GM19463 (cell line): ENCODE results near the gene ROM1.
"Not testable (repeated sequence)": the region's sequence is repeated elsewhere in the genome, so short reads cannot be mapped to it uniquely, and the experiment has no call there.

ENCODE experiments used
- ATAC-seq: cut with Tn5 transposase; IDR thresholded peaks from one replicate; pipeline ENCODE4 v1.9.1; 2021; ENCODE audit warnings: mild to moderate bottlenecking, moderate library complexity; ENCODE audit not compliant: unreplicated experiment

ROM1 gene

DNA sequence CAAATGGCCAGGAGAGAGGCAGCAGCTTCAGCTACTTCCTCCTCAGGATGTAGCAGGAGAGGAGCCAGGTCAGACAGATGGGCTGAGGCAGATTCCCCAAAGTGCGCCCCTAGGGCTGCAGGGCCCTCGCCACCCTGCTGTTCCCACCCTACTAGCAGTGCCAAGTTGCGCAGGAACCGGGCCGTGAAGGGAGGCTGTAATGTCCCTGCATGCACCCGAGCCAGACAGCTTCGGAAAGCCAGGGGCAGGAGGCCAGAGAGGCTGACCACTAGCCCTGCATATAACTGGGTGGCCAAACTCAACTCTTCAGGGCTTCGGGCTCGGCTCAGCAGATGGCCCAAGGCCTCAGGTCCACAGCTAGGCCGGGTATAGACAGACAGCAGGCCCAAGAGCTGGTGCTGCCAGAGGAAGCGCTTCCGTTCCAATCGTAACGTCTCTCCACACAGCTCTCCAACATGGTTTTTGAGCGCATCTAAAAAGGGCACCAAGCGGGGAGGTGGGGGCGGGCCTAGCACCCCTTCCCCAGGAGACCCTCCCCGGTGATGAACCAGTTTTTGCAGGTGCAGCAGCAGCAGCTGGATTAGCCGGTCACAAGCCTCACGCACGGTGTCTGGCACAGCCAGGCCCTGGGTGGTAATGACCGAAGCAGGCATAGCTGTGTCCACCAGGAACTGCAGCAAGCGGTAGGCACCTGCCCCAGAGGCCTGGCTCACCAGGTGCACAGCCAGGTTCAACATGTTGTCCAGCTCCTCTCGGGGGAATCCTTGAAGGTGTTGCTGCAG, 35.3 kb downstream of the ROM1 start:
- no peak for ATAC-seq

DNA sequence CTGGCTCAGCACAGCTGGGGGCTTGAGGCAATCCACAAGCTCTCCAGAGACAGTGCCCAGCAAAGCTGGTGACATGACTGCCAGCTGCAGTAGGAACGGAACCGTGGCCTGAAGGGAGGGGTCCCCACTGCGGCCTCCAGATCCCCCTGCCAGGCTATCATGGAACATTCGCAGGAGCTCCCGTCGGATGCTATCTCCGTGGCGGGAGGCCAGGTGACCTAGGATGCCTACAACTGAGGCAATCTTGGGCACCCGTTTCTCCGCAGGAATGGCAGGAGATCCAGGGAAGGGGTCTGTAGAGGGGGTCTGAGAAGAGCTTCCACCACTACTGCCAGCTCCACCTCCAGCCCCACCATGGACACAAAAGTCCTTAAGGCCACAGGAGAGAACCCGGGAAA, 35.9 kb downstream of the ROM1 start:
- no peak for ATAC-seq

DNA sequence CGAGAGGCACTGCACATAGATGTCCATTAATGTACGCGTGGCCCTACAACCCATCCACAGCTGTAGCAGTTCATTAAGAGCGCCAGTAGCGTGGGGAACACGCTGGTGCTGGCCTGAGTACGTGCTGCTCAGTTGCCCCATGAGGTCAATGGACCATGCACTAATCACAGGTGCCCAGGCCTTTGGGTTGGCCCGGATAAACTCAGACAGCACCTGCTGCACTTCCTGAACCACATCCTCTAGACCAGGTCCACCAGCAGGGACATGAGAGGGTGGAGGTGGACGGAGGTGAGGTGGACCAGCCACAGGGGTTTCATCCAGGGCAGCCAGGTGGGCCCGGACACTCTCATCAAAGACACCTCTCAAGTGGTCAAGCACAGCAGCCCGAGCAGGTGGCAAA, 36.4 kb downstream of the ROM1 start:
- no peak for ATAC-seq

DNA sequence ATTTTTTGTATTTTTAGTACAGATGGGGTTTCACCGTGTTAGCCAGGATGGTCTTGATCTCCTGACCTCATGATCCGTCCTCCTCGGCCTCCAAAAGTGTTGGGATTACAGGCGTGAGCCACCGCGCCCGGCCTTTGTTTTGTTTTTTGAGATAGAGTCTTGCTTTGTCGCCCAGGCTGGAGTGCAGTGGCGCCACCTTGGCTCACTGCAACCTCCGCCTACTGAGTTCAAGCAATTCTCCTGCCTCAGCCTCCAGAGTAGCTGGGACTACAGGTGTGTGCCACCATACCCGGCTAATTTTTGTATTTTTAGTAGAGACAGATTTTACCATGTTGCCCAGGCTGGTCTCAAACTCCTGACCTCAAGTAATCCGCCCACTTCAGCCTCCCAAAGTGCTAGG, 37.2 kb downstream of the ROM1 start:
- ATAC-seq, result not testable (repeated sequence)

DNA sequence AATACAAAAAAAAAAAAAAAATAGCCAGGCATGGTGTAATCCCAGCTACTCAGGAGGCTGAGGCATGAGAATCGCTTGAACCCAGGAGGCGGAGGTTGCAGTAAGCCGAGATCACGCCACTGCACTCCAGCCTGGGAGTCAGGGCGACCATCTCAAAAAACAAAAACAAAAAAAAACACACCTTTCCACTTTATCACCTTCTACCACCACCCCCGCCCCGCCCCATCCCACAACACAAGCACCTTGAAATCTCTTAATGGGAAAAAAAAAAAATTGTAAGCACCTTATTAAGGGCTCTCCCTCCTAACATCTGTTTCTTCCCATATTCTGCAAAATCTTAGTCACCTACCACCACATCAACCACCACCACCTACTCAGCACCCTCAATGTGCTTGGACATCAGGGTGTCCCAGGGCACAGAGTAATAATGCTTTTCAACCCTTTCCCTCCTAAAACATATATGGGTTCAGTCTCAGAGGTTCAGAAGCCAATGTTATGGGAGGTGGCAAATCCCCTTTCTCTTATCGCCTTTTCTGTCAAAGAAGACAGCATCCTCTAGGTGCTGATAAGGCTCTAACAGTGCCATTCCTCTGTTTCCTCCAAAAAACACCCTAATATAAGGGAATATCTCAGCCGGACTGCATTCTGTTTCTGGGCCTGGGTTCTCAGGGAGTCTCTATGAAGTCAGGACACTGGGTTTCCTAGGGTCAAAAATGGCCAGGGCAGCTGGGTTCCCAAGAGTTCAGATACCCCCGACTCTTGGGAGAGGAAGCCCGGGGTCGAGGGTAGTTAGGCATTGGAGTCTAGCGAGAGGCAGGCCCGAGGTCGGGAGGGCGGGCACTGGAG, 39.3 kb downstream of the ROM1 start:
- no peak for ATAC-seq

DNA sequence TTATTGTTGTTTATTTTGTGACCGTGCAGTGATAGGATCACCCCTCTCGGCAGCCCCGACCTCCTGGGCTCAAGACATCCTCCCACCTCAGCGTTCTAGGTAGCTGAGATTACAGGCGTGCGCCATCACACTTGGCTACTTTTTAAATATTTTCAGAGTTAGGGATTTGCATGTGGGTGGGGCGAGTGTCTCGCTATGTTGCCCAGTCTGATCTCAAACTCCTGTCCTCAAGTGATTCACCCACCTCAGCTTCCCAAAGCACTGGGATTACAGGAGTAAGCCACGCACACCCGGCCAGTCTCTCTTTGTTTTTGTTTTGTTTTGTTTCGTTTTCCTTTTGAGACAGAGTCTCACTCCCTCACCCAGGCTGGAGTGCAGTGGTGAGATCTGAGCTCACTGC, 41.2 kb downstream of the ROM1 start:
- ATAC-seq, result no peak

DNA sequence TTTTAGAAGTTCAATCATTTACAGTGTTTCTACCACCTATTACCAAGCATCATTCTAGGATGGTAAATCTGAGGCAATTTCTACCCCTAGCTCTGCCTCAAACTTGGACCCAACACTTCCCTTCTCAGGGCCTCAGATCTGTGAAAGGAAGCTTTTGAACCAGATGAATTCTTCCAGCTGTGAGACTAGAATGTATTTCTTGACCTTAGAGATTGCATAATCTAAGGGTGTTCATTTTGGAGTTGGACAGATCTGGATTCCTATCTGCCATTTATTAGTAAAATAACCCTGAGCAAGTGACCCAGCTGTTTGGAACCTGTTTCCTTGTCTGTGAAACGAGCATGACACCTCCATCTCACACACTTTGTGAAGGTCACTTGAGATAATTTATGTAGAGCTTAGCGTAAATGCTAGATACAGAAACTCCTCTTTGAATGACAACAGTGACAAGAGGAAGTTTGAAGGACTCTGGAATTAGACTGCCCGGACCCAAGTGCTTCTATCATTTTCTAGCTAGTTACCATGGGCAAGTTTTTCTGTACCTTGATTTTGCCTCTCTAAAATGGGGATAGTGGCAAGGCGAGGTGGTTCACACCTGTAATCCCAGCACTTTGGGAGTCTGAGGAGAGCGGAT, 43.9 kb downstream of the ROM1 start:
- ATAC-seq, result no peak

DNA sequence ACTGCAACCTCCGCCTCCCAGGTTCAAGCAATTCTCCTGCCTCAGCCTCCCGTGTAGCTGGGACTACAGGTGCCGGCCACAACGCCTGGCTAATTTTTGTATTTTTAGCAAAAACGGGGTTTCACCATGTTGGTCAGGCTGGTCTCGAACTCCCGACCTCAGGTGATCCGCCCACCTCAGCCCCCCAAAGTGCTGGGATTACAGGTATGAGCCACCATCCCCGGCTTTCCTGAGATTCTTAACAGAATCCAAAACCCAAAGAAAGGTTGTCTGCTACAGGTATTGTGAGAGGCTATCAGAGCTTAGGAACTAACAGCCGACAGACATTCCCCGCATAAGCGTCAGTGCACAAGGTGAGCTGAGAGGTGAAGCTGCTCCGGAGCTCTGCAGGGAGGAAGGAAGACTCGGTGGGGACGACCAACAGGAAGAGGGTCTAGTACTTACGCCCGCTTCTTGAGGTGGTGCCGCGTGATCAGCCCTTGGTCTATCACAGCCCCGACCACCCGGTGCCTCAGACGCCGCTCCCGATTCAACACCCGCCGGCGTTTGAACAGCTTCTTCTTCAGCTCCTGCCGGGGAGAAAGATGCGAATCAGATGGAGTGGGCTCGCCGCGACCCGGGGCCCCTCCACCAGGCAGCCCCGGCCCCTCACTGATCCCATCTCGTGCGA, 51.5 kb downstream of the ROM1 start:
- ATAC-seq, result peak; percentile 28
